Measurements from ENCODE around the gene STUB1.

STUB1 gene

DNA sequence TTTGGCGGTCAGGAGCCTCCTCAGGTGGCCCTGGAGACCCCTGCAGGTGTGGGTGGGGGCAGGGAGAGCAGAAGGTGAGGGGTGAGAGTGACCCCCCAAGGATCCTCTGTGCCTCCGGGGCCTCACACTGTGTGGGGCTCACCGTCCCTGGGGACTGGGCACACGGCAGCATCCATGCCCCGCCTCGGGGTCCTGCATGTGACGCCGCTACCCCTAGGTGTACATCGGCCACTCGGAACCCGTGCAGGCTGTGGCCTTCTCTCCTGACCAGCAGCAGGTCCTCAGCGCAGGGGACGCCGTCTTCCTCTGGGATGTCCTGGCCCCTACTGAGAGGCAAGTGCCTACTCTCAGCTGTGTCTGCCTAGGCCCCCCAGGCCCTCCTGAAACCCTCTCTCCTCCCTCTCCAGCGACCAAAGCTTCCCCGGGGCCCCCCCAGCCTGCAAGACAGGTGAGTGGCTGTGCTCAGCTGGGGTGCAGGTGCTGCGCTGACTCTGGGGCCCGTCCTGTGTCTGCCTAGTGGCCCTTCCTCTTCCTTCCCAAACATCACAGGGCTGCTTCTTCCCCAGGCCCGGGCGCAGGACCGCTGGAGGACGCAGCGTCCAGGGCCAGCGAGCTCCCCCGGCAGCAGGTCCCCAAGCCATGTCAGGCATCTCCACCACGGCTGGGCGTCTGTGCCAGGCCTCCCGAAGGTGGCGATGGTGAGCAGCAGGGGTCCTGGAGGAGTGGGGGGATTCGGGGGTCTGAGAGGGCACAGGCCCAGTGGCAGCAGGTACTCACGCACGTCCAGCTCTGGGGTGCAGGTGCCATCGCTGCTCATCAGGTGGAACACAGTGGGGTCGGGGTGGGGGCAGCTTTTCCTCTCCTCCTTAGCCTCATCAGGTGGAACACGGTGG lies 21.3 kb upstream of the STUB1 start:
- H3K27ac ChIP-seq: no peak overlapping the region
- peaks cover 0 to 64% (median 0%) of the 10 kb centered on the region in 11 experiments; a peak in 5 of 22 replicates for H4K20me1 ChIP-seq
- H3K27me3 ChIP-seq: no peaks in the 10 kb centered on the region
- H3K4me1 ChIP-seq: peaks cover 14 to 27% (median 24%) of the 10 kb centered on the region in 10 experiments
- H3K9me3 ChIP-seq (replicated peaks in 1 of 11): no peaks in the 10 kb centered on the region
- no peak overlapping the region for H3K4me2 ChIP-seq
- peaks cover 0 to 74% (median 47%) of the 10 kb centered on the region in 11 experiments; a peak in 20 of 22 replicates for H3K36me3 ChIP-seq
- TF ChIP-seq Cebpa-rat (IDR thresholded peaks at IDR 0.05): no peak
- H3K4me3 ChIP-seq: no peak overlapping the region
- H3K9ac ChIP-seq: no peak overlapping the region

- peaks cover 0 to 64% (median 0%) of the 10 kb centered on the region in 11 experiments; a peak in 5 of 22 replicates for H4K20me1 ChIP-seq
- no peaks in the 10 kb centered on the region for H3K27me3 ChIP-seq
- peaks cover 14 to 33% (median 29%) of the 10 kb centered on the region in 10 experiments for H3K4me1 ChIP-seq
- H3K9me3 ChIP-seq (replicated peaks in 1 of 11): no peaks in the 10 kb centered on the region
- no peak for TF ChIP-seq Cebpa-rat (IDR thresholded peaks at IDR 0.05)
- peaks cover 0 to 68% (median 45%) of the 10 kb centered on the region in 11 experiments; a peak in 20 of 22 replicates for H3K36me3 ChIP-seq
- 0 out of 22 replicates have a peak overlapping the region, but pooled peaks of 1 of the 11 experiments have one; percentile 35 for H3K27ac ChIP-seq
- no peak overlapping the region for H3K4me3 ChIP-seq
- peak overlapping the region in 3 of 11 experiments; percentile 68 to 82 (median 75); a peak in 3 of 22 replicates for H3K4me2 ChIP-seq
- H3K9ac ChIP-seq: peak overlapping the region in 2 of 11 experiments; percentile 30 to 38; a peak in 1 of 22 replicates
Measured at GRCh38 chr16:659618-660017, 20.6 kb upstream of the STUB1 start.

GRCh38 chr16:660132-660458 lies 20.1 kb upstream of the STUB1 start:
- Histone ChIP-seq H3K36me3 (peaks cover 0 to 63% (median 43%) of the 10 kb centered on the region in 11 experiments; a peak in 20 of 22 replicates), H3K4me3 (0 out of 20 replicates have a peak overlapping the region, but pooled peaks of 1 of the 10 experiments have one; percentile 34), H3K4me1 (peaks cover 14 to 38% (median 29%) of the 10 kb centered on the region in 10 experiments), H3K4me2 (peak overlapping the region; percentile 39 to 82 (median 63); a peak in 21 of 22 replicates), H3K9me3 (replicated peaks in 1 of 11) (no peaks in the 10 kb centered on the region), H4K20me1 (peaks cover 0 to 60% (median 0%) of the 10 kb centered on the region in 11 experiments; a peak in 5 of 22 replicates), H3K27me3 (no peaks in the 10 kb centered on the region), H3K27ac (peak overlapping the region in 7 of 11 experiments; percentile 29 to 53 (median 48); a peak in 12 of 22 replicates), H3K9ac (peak overlapping the region in 8 of 11 experiments; percentile 17 to 54 (median 36); a peak in 14 of 22 replicates)
- TF ChIP-seq Cebpa-rat (IDR thresholded peaks at IDR 0.05): no peak

DNA sequence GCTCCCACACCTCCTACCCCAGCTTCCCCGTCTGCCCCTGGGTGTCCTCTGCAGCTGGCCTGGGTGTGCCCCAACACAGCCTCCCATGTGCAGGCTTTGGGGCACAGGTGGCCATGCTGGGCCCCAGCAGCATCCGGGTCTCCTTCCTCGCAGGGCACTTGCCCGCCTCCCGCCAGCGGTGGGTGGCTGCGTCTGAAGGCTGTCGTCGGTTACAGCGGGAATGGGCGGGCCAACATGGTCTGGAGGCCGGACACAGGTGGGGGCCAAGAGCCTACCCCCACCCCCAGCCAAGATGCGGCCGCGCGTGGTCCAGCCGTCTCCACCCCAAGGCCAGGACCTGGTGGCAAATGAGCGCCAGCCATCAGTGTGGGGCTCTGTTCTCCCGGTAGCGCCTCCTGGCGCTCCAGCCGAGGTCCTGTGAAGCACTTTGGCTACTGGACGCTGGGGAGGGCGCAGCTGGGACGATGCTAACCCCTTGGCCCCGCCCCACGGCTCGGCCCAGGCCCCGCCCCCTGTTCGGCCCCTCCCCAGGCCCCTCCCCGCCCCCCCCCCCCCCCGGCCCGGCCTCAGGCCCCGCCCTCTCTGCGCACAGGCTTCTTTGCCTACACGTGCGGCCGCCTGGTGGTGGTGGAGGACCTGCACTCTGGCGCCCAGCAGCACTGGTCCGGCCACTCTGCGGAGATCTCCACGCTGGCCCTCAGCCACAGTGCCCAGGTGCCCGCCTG lies 19.6 kb upstream of the STUB1 start:
- no peaks in the 10 kb centered on the region for H3K9me3 ChIP-seq (replicated peaks in 1 of 11)
- peak overlapping the region in 7 of 11 experiments; percentile 29 to 56 (median 50); a peak in 14 of 22 replicates for H3K27ac ChIP-seq
- peak overlapping the region; percentile 39 to 82 (median 64) for H3K4me2 ChIP-seq
- no peaks in the 10 kb centered on the region for H3K27me3 ChIP-seq
- 0 out of 20 replicates have a peak overlapping the region, but pooled peaks of 2 of the 10 experiments have one; percentile 20 to 34 for H3K4me3 ChIP-seq
- H3K9ac ChIP-seq: peak overlapping the region in 10 of 11 experiments; percentile 22 to 64 (median 54); a peak in 17 of 22 replicates
- H3K4me1 ChIP-seq: peaks cover 14 to 42% (median 29%) of the 10 kb centered on the region in 10 experiments
- no peak for TF ChIP-seq Cebpa-rat (IDR thresholded peaks at IDR 0.05)
- H3K36me3 ChIP-seq: peaks cover 0 to 58% (median 38%) of the 10 kb centered on the region in 11 experiments; a peak in 20 of 22 replicates
- peaks cover 0 to 54% (median 0%) of the 10 kb centered on the region in 11 experiments; a peak in 5 of 22 replicates for H4K20me1 ChIP-seq

- H3K9ac ChIP-seq: peak overlapping the region in 9 of 11 experiments; percentile 22 to 64 (median 54); a peak in 15 of 22 replicates
- peaks cover 0 to 51% (median 0%) of the 10 kb centered on the region in 11 experiments; a peak in 5 of 22 replicates for H4K20me1 ChIP-seq
- H3K4me1 ChIP-seq: peaks cover 14 to 43% (median 29%) of the 10 kb centered on the region in 10 experiments
- H3K4me3 ChIP-seq: no peak overlapping the region
- peaks cover 0 to 54% (median 33%) of the 10 kb centered on the region in 11 experiments; a peak in 20 of 22 replicates for H3K36me3 ChIP-seq
- H3K27ac ChIP-seq: peak overlapping the region in 6 of 11 experiments; percentile 1 to 56 (median 50); a peak in 7 of 22 replicates
- no peaks in the 10 kb centered on the region for H3K9me3 ChIP-seq (replicated peaks in 1 of 11)
- peak overlapping the region; percentile 31 to 70 (median 55); a peak in 19 of 22 replicates for H3K4me2 ChIP-seq
- no peak for TF ChIP-seq Cebpa-rat (IDR thresholded peaks at IDR 0.05)
- H3K27me3 ChIP-seq: no peaks in the 10 kb centered on the region
Measured at GRCh38 chr16:661184-661821, 18.9 kb upstream of the STUB1 start.

GRCh38 chr16:662095-662494 lies 18.1 kb upstream of the STUB1 start:
- Histone ChIP-seq H3K4me1 (peaks cover 15 to 51% (median 36%) of the 10 kb centered on the region in 10 experiments), H3K27ac (0 out of 22 replicates have a peak overlapping the region, but pooled peaks of 1 of the 11 experiments have one; percentile 46), H3K9me3 (replicated peaks in 1 of 11) (no peaks in the 10 kb centered on the region), H3K36me3 (peaks cover 0 to 52% (median 25%) of the 10 kb centered on the region in 11 experiments; a peak in 20 of 22 replicates), H4K20me1 (peaks cover 0 to 43% (median 0%) of the 10 kb centered on the region in 11 experiments; a peak in 5 of 22 replicates), H3K9ac (peak overlapping the region in 5 of 11 experiments; percentile 8 to 64 (median 44); a peak in 6 of 22 replicates), H3K4me2 (no peak overlapping the region), H3K4me3 (no peak overlapping the region), H3K27me3 (no peaks in the 10 kb centered on the region)
- TF ChIP-seq Cebpa-rat (IDR thresholded peaks at IDR 0.05): no peak

- Histone ChIP-seq H3K27me3 (no peaks in the 10 kb centered on the region), H3K9ac (peak overlapping the region in 3 of 11 experiments; percentile 8 to 59 (median 19); a peak in 4 of 22 replicates), H3K36me3 (peaks cover 0 to 47% (median 20%) of the 10 kb centered on the region in 11 experiments; a peak in 19 of 22 replicates), H3K27ac (no peak overlapping the region), H3K4me2 (no peak overlapping the region), H3K4me1 (peaks cover 20 to 56% (median 41%) of the 10 kb centered on the region in 10 experiments), H4K20me1 (peaks cover 0 to 38% (median 0%) of the 10 kb centered on the region in 11 experiments; a peak in 4 of 22 replicates), H3K9me3 (replicated peaks in 1 of 11) (no peaks in the 10 kb centered on the region), H3K4me3 (no peak overlapping the region)
- no peak for TF ChIP-seq Cebpa-rat (IDR thresholded peaks at IDR 0.05)
Measured at GRCh38 chr16:662597-662996, 17.6 kb upstream of the STUB1 start.

All from BLaER1 treated with 17β-estradiol and CSF1 and Interleukin-3, amounts not matched to agents 10 nM and 100 nM (cell line).